NT2/D1 (cell line): ENCODE data around the gene GALC.

Experiments used
- YY1 ChIP-seq: IDR thresholded peaks from 2 replicates; pipeline ENCODE4 v1.6.1; 2011; ENCODE audit not compliant: insufficient read length, insufficient read depth
- ZNF274 ChIP-seq: IDR thresholded peaks from 2 replicates; pipeline ENCODE4 v1.6.1; 2011; ENCODE audit warnings: mild to moderate bottlenecking, low read depth, low read length

DNA sequence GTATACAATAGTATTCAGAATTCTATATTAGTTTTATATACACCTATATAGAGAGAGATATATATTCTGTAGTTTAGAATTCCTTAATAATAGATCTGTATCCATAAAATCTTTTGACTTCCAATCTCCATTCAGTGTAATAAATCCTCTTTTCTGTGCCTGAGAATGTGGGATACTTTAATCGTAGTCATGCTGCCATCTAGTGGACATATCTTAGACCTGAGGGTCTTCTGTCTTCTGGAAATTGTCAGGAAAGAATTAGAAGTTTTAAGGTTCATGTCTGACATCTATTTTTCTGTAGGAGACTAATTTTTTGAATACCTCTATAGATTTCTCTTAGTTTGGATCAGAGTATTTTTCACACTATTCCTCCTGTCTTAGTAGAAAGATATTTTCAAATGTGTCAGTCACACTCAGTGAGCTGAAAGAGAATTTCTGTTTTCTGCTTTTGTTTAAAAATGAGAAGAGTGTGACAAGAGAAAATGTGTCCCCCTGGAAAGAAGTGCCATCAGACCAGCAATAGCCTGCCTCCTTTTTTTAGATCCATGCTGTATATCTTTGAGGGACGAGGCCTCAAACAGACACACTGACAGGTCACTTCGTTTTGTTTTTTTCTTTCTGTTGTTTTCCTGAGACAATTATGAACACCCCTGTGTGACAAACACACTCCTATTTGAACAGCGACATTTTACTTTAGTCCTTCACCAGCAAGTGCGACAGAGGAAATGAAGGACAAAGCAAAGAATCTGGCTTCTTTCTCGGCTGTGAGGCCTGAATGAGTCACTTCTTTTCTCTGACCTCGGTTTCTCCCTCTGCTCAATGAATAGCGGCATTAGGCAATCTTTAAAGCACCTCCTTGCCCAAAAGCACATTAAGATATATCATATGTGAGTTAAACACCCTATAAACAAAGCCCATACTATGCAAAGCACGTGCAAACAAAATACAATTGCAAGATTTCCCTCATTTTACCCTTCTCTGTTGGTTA lies 96.3 kb downstream of the GALC start:
- TF ChIP-seq ZNF274 (no peak), YY1 (no peak)
